ENCODE data around the gene GRIP1. TPM values are rescaled to one million over a fixed set of nuclear protein-coding genes. Genes with fewer than 3 reads are reported as not detected.

GRIP1 gene
- polyA plus RNA-seq, 3 donors from 2014 or later, result 0.31 to 1.7 TPM; not detected in 1

- H3K9me3 Mint-ChIP-seq, result no peaks in the 10 kb centered on the region
- no peak overlapping the region for H3K4me3 Mint-ChIP-seq
- H3K36me3 Mint-ChIP-seq, result no peaks in the 10 kb centered on the region
- H3K27ac Mint-ChIP-seq, result no peak overlapping the region
- no peak for DNase-seq
- H3K4me1 Mint-ChIP-seq, result no peaks in the 10 kb centered on the region
- peaks cover 2 to 16% (median 4%) of the 10 kb centered on the region in 3 donors for H3K27me3 Mint-ChIP-seq (ENCODE audit: low read depth in 3 of 3)
Measured at GRCh38 chr12:66623455-66623854, 55.4 kb downstream of the GRIP1 start.

- Mint-ChIP-seq H3K4me1 (no peaks in the 10 kb centered on the region), H3K36me3 (no peaks in the 10 kb centered on the region), H3K9me3 (no peaks in the 10 kb centered on the region), H3K27me3 (ENCODE audit: low read depth in 3 of 3) (peaks cover 5 to 7% (median 7%) of the 10 kb centered on the region in 3 donors), H3K4me3 (no peak overlapping the region), H3K27ac (no peak overlapping the region)
- no peak for DNase-seq
Measured at GRCh38 chr12:66620688-66621087, 58.2 kb downstream of the GRIP1 start.

- Mint-ChIP-seq H3K27me3 (ENCODE audit: low read depth in 3 of 3) (peaks cover 6 to 7% (median 7%) of the 10 kb centered on the region in 3 donors), H3K27ac (no peak overlapping the region), H3K9me3 (no peaks in the 10 kb centered on the region), H3K36me3 (no peaks in the 10 kb centered on the region), H3K4me1 (no peaks in the 10 kb centered on the region), H3K4me3 (no peak overlapping the region)
- no peak for DNase-seq
Measured at GRCh38 chr12:66620026-66620425, 58.9 kb downstream of the GRIP1 start.

GRCh38 chr12:66617991-66618390 lies 60.9 kb downstream of the GRIP1 start:
- Mint-ChIP-seq H3K9me3 (no peaks in the 10 kb centered on the region), H3K27me3 (ENCODE audit: low read depth in 3 of 3) (peaks cover 5 to 12% (median 10%) of the 10 kb centered on the region in 3 donors), H3K4me1 (no peaks in the 10 kb centered on the region), H3K36me3 (no peaks in the 10 kb centered on the region), H3K27ac (no peak overlapping the region), H3K4me3 (no peak overlapping the region)
- no peak for DNase-seq

GRCh38 chr12:66612090-66612775 lies 66.6 kb downstream of the GRIP1 start:
- no peak overlapping the region for H3K4me3 Mint-ChIP-seq
- no peaks in the 10 kb centered on the region for H3K4me1 Mint-ChIP-seq
- no peaks in the 10 kb centered on the region for H3K36me3 Mint-ChIP-seq
- H3K9me3 Mint-ChIP-seq, result no peaks in the 10 kb centered on the region
- DNase-seq, result no peak
- peaks cover 3 to 11% (median 9%) of the 10 kb centered on the region in 3 donors for H3K27me3 Mint-ChIP-seq (ENCODE audit: low read depth in 3 of 3)
- H3K27ac Mint-ChIP-seq, result no peak overlapping the region

GRCh38 chr12:66607147-66607546 lies 71.7 kb downstream of the GRIP1 start:
- Mint-ChIP-seq H3K4me1 (no peaks in the 10 kb centered on the region), H3K36me3 (no peaks in the 10 kb centered on the region), H3K4me3 (no peak overlapping the region), H3K27me3 (ENCODE audit: low read depth in 3 of 3) (peaks cover 0 to 4% (median 3%) of the 10 kb centered on the region in 3 donors), H3K9me3 (no peaks in the 10 kb centered on the region), H3K27ac (no peak overlapping the region)
- no peak for DNase-seq

GRCh38 chr12:66605293-66605692 lies 73.6 kb downstream of the GRIP1 start:
- DNase-seq, result no peak
- no peak overlapping the region for H3K27ac Mint-ChIP-seq
- peaks cover 0 to 4% (median 0%) of the 10 kb centered on the region in 3 donors for H3K27me3 Mint-ChIP-seq (ENCODE audit: low read depth in 3 of 3)
- no peaks in the 10 kb centered on the region for H3K36me3 Mint-ChIP-seq
- H3K9me3 Mint-ChIP-seq, result no peaks in the 10 kb centered on the region
- H3K4me3 Mint-ChIP-seq, result no peak overlapping the region
- H3K4me1 Mint-ChIP-seq, result no peaks in the 10 kb centered on the region

GRCh38 chr12:66603981-66604479 lies 74.8 kb downstream of the GRIP1 start:
- no peaks in the 10 kb centered on the region for H3K36me3 Mint-ChIP-seq
- H3K9me3 Mint-ChIP-seq, result no peaks in the 10 kb centered on the region
- DNase-seq, result no peak
- H3K27ac Mint-ChIP-seq, result no peak overlapping the region
- no peak overlapping the region for H3K4me3 Mint-ChIP-seq
- H3K27me3 Mint-ChIP-seq (ENCODE audit: low read depth in 3 of 3), result peaks cover 0 to 2% (median under 1%) of the 10 kb centered on the region in 3 donors
- no peaks in the 10 kb centered on the region for H3K4me1 Mint-ChIP-seq

- no peaks in the 10 kb centered on the region for H3K4me1 Mint-ChIP-seq
- no peak overlapping the region for H3K27ac Mint-ChIP-seq
- H3K36me3 Mint-ChIP-seq, result no peaks in the 10 kb centered on the region
- H3K27me3 Mint-ChIP-seq (ENCODE audit: low read depth in 3 of 3), result peaks cover 0 to 3% (median 2%) of the 10 kb centered on the region in 3 donors
- H3K9me3 Mint-ChIP-seq, result no peaks in the 10 kb centered on the region
- DNase-seq, result no peak
- no peak overlapping the region for H3K4me3 Mint-ChIP-seq
Measured at GRCh38 chr12:66603461-66603860, 75.4 kb downstream of the GRIP1 start.

- no peak for DNase-seq
- Mint-ChIP-seq H3K4me1 (no peaks in the 10 kb centered on the region), H3K27ac (no peak overlapping the region), H3K4me3 (no peak overlapping the region), H3K27me3 (ENCODE audit: low read depth in 3 of 3) (peaks cover 0 to 3% (median 2%) of the 10 kb centered on the region in 3 donors), H3K36me3 (no peaks in the 10 kb centered on the region), H3K9me3 (no peaks in the 10 kb centered on the region)
Measured at GRCh38 chr12:66602483-66603143, 76.3 kb downstream of the GRIP1 start.

- Mint-ChIP-seq H3K36me3 (no peaks in the 10 kb centered on the region), H3K9me3 (no peaks in the 10 kb centered on the region), H3K4me1 (no peaks in the 10 kb centered on the region), H3K27me3 (ENCODE audit: low read depth in 3 of 3) (peaks cover 0 to 3% (median 3%) of the 10 kb centered on the region in 3 donors), H3K4me3 (no peak overlapping the region), H3K27ac (no peak overlapping the region)
- no peak for DNase-seq
Measured at GRCh38 chr12:66600903-66601302, 78.0 kb downstream of the GRIP1 start.

GRCh38 chr12:66599816-66600215 lies 79.1 kb downstream of the GRIP1 start:
- Mint-ChIP-seq H3K27me3 (ENCODE audit: low read depth in 3 of 3) (peaks cover 0 to 3% (median 3%) of the 10 kb centered on the region in 3 donors), H3K27ac (no peak overlapping the region), H3K4me3 (no peak overlapping the region)

GRCh38 chr12:66598608-66599007 lies 80.3 kb downstream of the GRIP1 start:
- Mint-ChIP-seq H3K27me3 (ENCODE audit: low read depth in 3 of 3) (peaks cover 0 to 3% (median 3%) of the 10 kb centered on the region in 3 donors), H3K27ac (no peak overlapping the region), H3K4me3 (no peak overlapping the region), H3K36me3 (no peaks in the 10 kb centered on the region), H3K9me3 (no peaks in the 10 kb centered on the region), H3K4me1 (no peaks in the 10 kb centered on the region)
- no peak for DNase-seq

More at GRCh38 chr12:66599816-66600215, 79.1 kb downstream of the GRIP1 start:
- Mint-ChIP-seq H3K36me3 (no peaks in the 10 kb centered on the region), H3K9me3 (no peaks in the 10 kb centered on the region), H3K4me1 (no peaks in the 10 kb centered on the region)
- no peak for DNase-seq

- peaks cover 0 to 3% (median 3%) of the 10 kb centered on the region in 3 donors for H3K27me3 Mint-ChIP-seq (ENCODE audit: low read depth in 3 of 3)
- no peak overlapping the region for H3K4me3 Mint-ChIP-seq
- H3K9me3 Mint-ChIP-seq, result no peaks in the 10 kb centered on the region
- no peak for DNase-seq
- no peak overlapping the region for H3K27ac Mint-ChIP-seq
- H3K4me1 Mint-ChIP-seq, result no peaks in the 10 kb centered on the region
- H3K36me3 Mint-ChIP-seq, result no peaks in the 10 kb centered on the region
Measured at GRCh38 chr12:66598079-66598478, 80.8 kb downstream of the GRIP1 start.

Measured in immature natural killer cell (primary cell).